GM15510 (cell line): ENCODE data around the gene OR51B4.

Experiments
- POLR2A ChIP-seq: IDR thresholded peaks from 3 replicates; pipeline ENCODE4 v1.6.1; 2011; ENCODE audit warnings: borderline replicate concordance; ENCODE audit not compliant: insufficient read length; ENCODE audit errors: extremely low read depth

OR51B4 gene, protein sequence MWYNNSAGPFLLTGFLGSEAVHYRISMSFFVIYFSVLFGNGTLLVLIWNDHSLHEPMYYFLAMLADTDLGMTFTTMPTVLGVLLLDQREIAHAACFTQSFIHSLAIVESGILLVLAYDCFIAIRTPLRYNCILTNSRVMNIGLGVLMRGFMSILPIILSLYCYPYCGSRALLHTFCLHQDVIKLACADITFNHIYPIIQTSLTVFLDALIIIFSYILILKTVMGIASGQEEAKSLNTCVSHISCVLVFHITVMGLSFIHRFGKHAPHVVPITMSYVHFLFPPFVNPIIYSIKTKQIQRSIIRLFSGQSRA

DNA sequence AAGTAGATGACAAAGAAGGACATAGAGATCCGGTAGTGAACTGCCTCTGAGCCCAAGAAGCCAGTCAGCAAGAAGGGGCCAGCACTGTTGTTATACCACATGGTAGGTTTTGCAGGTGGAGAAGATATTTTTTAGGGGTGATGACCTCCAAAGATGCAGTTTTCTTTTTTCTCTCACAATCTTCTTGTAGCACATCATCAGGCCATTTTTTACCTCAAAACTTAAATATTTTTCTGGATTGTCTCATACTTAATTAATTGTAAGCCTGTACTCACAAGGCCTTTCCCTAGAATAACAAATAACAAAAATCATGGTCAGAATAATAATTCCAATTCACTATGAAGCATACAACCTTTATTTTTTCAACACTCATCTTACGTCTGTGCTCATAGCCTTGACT is at the start of gene OR51B4:
Gene OR51B4, minus strand, starts transcription at position 101 of the 400 bp plus-strand sequence. Its CDS starts 0 bp downstream, at position 101.
- TF ChIP-seq POLR2A, result no peak

DNA sequence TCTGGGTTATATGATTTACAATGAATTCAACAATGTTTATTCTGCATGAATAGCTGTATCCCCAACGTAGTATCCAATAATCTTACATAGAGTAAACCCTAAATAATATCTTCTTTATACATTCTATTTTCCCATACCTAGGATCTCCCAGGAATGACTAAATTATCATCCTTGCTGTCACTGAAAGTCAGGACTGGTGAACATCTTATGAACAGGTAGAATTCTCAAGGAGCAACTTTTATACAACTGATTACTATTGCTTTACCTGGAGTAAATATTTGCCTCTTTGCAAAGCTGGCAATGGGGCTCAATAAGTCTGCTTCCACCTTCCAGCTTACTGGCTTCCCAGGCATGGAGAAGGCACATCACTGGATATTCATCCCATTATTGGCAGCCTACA is 49.5 kb upstream of the OR51B4 start, which contains the start of gene OR51B6:
Gene OR51B6, plus strand, starts transcription at position 301 of the 400 bp plus-strand sequence. Its CDS starts 0 bp downstream, at position 301.
- no peak for TF ChIP-seq POLR2A

DNA sequence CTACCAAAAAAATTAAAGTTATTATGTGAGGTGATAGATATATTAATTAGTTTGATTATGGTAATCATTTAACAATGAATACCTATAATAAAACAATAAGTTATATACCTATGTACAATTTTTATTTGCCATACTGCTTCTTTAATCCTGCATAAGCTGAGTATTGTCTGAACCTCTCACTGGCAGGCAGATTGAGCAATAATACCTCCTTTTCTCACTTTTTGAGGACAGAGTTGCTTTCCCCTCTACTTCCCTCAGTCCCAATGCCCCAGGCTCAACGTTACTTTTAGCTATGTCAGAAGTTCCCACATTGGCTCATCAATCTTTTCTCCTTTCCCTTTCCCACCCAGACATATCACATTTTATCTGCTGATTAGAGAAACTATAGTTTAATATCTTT is 47.8 kb upstream of the OR51B4 start:
- no peak for TF ChIP-seq POLR2A

DNA sequence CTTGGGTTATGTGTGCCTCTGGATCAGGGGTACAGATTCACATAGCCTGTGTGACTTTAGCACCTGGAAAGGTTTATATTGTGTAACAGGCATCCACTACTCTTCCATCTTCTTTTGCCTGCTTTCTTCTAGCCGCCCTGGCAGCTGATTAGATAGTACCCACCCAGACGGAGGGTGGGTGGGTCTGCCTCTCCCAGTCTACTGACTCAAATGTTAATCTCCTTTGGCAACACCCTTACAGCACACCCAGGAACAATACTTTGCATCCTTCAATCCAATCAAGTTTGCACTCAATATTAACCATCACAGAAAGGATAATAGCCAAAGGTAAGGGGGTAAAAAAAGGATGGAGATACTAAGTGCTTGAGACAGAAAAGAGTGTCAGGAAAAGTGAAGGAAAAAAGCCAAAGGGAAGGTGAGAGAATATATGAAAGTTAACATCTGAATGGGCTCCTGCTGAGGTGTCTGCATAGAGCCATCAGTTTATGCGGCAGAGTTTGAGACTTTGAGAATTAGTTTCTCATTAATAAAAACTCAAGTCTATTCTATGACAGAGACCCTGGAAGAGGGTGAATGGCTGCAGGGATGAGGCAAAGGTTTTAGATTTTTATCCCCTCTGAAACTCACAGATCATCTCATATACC is 46.9 kb upstream of the OR51B4 start:
- no peak for TF ChIP-seq POLR2A

DNA sequence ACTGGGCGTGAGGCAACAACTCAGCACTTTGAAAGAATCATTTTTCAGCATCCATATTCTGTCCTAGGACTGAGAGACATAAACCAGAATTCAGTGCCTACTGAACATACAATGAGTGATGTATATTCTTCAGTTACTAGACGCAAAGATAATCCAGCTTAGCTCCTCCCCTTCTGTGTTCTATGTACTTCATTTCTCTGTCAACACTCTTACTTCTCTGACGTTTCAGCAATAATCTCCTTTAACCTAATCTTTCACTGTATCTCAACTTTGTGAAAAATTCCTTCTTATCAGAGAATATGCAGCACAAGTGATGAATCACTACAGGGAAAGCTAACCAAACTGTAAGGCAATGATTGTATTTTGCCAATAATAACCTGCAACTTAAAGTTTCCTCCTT is 44.1 kb upstream of the OR51B4 start:
- TF ChIP-seq POLR2A, result no peak

DNA sequence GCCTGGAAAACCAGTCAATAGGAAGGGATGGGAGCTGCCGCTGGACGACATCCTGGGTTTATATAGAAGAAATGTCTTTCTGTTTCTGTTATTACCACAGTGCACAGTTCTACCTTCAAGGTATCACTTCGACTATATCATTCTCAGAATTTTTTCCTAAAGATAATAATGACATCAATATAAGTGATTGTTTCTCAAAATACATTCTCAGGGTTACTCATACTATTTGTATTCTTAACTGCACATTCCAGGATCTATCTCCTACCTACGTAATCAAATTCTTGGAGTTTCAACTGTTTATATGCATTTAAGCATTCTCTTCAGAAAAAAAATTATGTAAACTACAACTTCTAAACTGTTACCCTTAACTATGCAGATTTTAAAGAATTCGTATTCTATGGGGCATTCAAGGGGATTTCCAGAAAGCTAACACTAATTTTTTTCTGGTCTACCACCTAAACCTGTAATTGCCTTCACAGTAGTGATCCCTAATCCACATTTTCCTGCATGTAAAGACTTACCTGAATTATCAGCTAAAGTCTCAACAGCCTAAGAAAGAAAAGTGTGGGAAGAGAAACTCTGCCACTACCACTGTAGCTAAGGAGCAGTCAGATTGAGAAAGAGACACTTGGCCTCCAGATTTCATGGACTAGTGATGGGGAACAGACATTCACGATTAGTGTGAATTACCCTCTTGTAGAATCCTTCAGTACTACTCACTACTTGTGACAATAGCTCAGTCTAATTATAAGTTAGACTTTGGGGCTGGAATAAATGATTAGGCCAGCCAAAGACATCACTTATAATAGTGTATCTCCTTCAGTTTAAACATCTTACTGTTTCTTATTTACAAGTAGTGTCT is 42.0 kb upstream of the OR51B4 start, which contains the start of gene OR51B5:
Gene OR51B5, minus strand, starts transcription at position 51 of the 862 bp plus-strand sequence. Its CDS starts 0 bp downstream, at position 51.
- no peak for TF ChIP-seq POLR2A

DNA sequence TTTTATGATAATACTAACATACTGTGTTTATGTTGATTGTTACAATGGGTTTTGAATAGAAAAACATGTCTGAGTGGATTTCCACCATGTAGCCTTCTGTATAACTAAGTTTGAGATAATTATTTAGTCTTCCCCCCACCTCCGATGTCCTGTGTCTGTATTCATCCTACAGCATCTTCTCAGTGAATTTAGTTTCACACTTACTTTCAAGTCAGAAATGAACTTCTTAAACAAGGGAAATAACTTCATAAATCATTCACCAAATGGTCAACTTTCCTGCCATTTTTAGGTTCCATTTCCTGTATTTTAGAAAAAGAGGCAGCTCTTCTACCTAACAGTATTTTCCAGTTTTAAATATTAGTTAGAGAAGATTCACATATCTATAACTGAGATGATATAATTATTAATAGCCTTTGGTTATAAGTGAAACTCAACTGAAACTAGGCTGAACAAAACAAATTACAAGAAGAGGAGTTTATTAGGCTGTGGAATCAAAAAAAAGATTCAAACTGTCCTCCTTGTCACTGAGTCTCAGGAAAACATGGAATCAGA is 38.1 kb upstream of the OR51B4 start:
- no peak for TF ChIP-seq POLR2A

DNA sequence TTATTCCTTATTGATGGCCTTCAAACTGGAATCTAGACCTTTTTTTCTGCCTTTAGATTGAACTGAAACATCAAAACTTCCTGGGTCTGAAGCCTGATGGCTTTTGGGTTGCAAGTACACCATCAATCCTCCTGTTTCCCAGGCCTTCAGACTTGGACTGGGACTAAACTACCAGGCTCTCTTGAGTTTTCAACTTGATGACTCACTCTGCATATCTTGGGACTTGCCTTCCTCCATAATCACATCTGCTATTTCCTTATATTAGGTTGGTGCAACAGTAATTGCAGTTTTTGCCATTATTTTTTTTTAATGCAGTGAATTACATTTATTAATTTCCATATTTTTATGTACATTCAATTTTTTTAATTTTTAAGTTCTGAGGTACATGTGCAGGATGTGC is 34.6 kb upstream of the OR51B4 start:
- TF ChIP-seq POLR2A, result no peak

DNA sequence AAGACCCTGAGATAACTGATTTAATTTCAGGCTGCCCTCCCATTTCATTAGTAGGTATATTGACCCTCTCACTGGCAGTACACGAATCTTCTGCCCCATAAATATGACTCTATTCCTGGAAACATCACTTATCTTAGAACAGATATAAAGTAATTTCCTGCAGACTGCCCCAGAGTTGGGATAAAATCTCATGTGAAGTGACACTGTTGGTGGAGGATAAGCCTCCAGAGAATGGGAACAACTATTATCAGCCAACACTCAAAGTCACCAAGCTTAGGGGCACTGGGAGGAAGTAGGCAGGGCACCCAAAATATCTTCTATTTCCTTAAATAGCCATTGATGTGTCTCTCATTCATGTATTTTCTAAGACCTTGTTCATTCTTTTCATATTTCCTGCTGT is 33.4 kb upstream of the OR51B4 start:
- TF ChIP-seq POLR2A, result no peak

DNA sequence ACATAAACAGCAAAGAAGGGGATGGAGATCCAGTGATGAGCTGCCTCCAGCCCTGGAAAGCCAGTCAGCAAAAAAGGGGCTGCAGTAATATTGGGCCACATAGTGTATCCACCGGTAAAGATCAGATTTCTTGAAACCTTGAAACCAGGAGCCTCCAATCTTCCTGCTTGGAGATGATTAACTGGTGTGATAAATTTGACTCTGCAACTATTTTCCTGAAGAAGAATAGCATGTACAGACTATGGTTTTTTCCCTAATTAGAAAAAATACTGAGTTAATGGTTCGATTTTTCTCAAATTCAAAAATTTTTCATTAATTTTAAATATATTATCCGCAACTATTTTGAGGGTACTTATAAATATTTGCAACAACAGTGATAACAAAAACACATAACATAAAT is 22.5 kb upstream of the OR51B4 start, which contains the start of gene OR51B2:
Gene OR51B2, minus strand, starts transcription at position 101 of the 400 bp plus-strand sequence. Its CDS starts 0 bp downstream, at position 101.
- no peak for TF ChIP-seq POLR2A

DNA sequence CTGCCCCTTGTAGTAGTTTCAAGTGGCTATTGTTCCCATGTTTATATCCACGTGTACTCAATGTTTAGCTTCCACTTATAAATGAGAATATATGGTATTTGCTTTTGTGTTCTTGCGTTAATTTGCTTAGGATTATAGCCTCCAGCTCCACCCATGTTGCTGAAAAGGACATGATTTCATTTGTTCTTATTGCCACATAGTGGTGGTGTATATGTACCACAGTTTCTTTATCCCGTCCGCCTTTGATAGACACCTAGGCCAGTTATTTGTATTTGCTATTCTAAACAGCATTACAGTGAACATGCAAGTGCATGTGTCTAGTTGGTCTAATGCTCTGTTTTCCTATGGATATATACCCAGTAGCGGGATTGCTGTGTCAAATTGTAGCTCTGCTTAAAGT is 15.5 kb upstream of the OR51B4 start:
- TF ChIP-seq POLR2A, result no peak

DNA sequence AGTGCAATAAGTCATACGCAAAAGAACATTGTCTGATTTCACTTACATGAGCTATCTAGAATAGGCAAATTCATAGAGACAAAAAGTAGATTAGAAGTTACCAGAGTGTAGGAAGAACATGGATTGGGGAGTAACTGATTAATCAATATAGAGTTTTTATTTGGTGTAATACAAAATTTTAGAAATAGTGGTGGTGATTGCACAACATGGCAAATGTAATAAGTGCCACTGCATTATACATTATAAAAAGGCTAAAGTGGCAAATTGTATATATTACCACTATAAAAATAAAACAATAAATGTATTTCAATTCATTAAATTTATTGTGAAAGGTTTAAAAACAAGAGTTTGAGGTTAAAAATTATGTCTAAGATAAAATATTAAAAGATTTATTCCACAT is 8.7 kb upstream of the OR51B4 start:
- TF ChIP-seq POLR2A, result no peak

DNA sequence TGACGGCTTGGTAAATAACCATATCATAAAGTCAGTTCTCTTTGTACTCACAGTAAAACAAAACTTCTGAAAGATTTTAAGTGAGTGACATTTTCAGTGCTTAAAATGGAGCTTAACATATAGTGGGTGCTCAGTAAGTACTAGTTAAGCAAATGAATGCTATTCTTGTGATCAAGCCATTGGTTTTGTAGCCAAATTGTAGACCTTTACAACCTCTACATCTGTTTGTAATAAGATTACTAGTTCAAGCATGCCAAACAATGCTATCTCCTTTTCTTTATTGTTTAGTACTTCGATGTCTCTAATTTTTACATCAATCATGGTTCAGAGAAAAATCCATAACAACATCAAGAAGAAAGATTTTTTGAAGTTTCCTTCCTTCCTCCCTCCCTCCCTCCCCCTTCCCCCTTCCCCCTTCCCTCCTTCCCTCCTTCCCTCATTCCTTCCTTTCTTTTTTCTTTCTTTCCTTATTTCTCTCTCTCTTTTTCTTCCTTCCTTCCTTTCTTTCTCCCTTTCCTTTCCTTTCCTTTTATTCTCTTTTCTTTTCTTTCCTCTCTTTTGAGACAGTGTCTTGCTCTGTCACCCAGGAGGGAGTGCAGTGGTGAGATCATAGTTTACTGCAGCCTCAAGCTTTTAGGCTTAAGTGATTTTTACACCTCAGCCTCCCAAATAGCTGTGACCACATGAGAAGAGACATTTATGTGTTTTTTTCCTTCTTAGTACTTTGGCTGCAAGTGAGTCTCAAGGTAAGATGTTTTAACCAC is 5.7 kb upstream of the OR51B4 start:
- no peak for TF ChIP-seq POLR2A

DNA sequence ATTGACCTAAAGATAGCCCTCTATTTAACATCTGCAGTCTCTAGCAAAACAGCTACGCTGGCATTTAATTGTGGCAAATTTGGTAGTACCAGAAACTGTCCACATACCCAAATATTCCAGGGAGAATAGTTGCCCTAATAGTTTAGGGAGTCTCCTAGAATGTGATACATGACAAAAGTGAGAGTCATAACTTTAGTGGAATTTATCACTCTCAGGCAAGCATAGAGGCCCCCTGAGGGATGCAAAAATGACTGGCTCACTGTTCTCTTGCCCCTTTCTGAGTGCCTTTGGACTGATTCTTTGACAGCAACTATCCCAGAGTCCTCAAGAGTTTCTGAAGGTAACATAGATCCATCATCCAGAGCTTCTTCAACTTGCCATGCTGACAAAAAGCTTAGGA is 2.3 kb upstream of the OR51B4 start:
- TF ChIP-seq POLR2A, result no peak
